H1 (cell line): ENCODE results near the gene ARHGAP6.

Source experiments
- CTCF ChIP-seq, 3 experiments: IDR thresholded peaks; 1 replicate in 2 of 3; 2 replicates in 1 of 3; pipeline versions ENCODE4 v1.5.1 to v1.6.1; 2011; ENCODE audit warnings: low read length in 3 of 3, mild to moderate bottlenecking in 3 of 3, inconsistent platforms in 2 of 3, low read depth in 1 of 3, moderate library complexity in 1 of 3; ENCODE audit not compliant: insufficient read depth in 1 of 3; ENCODE audit errors: control extremely low read depth in 1 of 3
- EZH2 ChIP-seq: fragments of 200-600 bp; sonication (generic); IDR thresholded peaks from 2 replicates; pipeline ENCODE4 v1.7.1; 2012; ENCODE audit warnings: low read depth, mild to moderate bottlenecking, moderate library complexity, low read length, inconsistent platforms; ENCODE audit not compliant: severe bottlenecking
- SIN3A ChIP-seq, 2 experiments: IDR thresholded peaks in 1 of 2; conservative IDR thresholded peaks in 1 of 2; 2 replicates each; pipeline ENCODE4 v1.6.1; 2011 to 2012; ENCODE audit warnings: low read length in 2 of 2, improper control_type of control experiment in 1 of 2, low read depth in 1 of 2, mild to moderate bottlenecking in 1 of 2

- TF ChIP-seq CTCF (IDR thresholded peaks at IDR 0.05; ENCODE audit: control extremely low read depth in 1 of 3, insufficient read depth in 1 of 3, low read depth in 1 of 3, low read length in 3 of 3) = no peak
- no peak for TF ChIP-seq EZH2
- no peak for TF ChIP-seq SIN3A (conservative IDR thresholded peaks at IDR 0.05 in 1 of 2, IDR thresholded peaks at IDR 0.05 in 1 of 2; ENCODE audit: low read depth in 1 of 2, low read length in 2 of 2)
These were observed 103.2 kb downstream of the ARHGAP6 start for GRCh38 chrX:11562570-11562969.
